Cardiac fibroblast (primary cell): ENCODE data around the gene ALG5.

ENCODE experiments used
- DNase-seq, 2 donors: peaks; one replicate each; pipeline versions ENCODE4 v3.0.0 to v3.0.0-alpha.2; 2010; ENCODE audit warnings: low read depth in 2 of 2
- H3K4me3 ChIP-seq, 2 donors: replicated peaks in 1 of 2; 1 replicate in 1 of 2; 2 replicates in 1 of 2; pipeline ENCODE4 v1.5.1; 2011; ENCODE audit warnings: low read depth in 2 of 2, low read length in 2 of 2, mild to moderate bottlenecking in 2 of 2, moderate library complexity in 1 of 2
- TF ChIP-seq, protein P1 (sequence below): IDR thresholded peaks from one replicate; pipeline ENCODE4 v1.5.1; 2011; ENCODE audit warnings: low read depth, mild to moderate bottlenecking, low read length, inconsistent platforms

ALG5 gene, protein sequence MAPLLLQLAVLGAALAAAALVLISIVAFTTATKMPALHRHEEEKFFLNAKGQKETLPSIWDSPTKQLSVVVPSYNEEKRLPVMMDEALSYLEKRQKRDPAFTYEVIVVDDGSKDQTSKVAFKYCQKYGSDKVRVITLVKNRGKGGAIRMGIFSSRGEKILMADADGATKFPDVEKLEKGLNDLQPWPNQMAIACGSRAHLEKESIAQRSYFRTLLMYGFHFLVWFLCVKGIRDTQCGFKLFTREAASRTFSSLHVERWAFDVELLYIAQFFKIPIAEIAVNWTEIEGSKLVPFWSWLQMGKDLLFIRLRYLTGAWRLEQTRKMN

GRCh38 chr13:36999054-36999714 lies at the start of gene ALG5:
Gene ALG5, minus strand, starts transcription at chr13:36999340. Its CDS starts 40 bp downstream, at chr13:36999300.
- peak; percentile 85 to 92 for DNase-seq

GRCh38 chr13:37047846-37048245 lies 48.7 kb upstream of the ALG5 start:
- TF ChIP-seq, protein P1, sequence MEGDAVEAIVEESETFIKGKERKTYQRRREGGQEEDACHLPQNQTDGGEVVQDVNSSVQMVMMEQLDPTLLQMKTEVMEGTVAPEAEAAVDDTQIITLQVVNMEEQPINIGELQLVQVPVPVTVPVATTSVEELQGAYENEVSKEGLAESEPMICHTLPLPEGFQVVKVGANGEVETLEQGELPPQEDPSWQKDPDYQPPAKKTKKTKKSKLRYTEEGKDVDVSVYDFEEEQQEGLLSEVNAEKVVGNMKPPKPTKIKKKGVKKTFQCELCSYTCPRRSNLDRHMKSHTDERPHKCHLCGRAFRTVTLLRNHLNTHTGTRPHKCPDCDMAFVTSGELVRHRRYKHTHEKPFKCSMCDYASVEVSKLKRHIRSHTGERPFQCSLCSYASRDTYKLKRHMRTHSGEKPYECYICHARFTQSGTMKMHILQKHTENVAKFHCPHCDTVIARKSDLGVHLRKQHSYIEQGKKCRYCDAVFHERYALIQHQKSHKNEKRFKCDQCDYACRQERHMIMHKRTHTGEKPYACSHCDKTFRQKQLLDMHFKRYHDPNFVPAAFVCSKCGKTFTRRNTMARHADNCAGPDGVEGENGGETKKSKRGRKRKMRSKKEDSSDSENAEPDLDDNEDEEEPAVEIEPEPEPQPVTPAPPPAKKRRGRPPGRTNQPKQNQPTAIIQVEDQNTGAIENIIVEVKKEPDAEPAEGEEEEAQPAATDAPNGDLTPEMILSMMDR: no peak
- DNase-seq: no peak
- no peak overlapping the region for H3K4me3 ChIP-seq

More at GRCh38 chr13:36999054-36999714, at the start of gene ALG5:
- peak within 1 kb of the TSS; percentile 89 to 97 for H3K4me3 ChIP-seq
- TF ChIP-seq, protein P1: peak; percentile 62

DNA sequence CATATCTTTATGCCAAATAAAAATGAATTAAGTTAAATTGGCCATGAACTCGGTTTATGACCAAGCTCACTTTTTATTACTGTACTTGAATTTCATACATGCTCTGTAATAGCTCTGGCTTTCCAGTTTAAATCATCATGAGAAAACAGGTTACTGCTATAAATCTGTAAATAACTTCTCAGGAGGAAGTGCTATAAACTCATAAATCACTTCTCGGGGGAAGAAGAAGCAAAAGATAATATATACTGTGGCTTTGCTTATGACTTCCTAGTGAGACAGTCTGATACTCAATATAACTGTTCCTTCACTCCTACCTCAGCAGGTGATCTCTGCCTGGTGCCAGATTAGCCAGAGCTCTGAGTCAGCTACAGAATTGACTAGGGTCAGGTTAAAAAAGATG lies 47.9 kb upstream of the ALG5 start:
- TF ChIP-seq, protein P1: no peak
- H3K4me3 ChIP-seq: no peak overlapping the region

DNA sequence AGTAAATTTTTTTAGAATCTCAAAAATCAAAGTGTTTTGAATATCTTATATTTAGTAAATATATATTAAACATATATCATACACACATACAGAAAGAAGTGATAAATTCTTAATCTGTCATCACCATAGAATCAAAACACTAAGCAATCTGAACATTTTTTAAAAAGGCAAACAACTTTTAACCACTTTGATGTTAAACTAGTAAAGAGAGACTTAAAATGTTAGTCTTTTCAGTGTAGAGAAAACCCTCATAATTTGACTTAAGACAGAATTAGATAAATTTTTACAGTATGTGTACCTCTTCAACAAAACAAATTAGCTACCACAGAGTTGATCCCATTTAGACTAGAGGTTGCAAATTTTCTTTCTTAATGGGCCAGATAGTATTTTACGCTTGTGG lies 46.9 kb upstream of the ALG5 start:
- no peak for DNase-seq
- no peak overlapping the region for H3K4me3 ChIP-seq
- TF ChIP-seq, protein P1: no peak

More for the DNA sequence above, 47.9 kb upstream of the ALG5 start:
- DNase-seq: no peak

DNA sequence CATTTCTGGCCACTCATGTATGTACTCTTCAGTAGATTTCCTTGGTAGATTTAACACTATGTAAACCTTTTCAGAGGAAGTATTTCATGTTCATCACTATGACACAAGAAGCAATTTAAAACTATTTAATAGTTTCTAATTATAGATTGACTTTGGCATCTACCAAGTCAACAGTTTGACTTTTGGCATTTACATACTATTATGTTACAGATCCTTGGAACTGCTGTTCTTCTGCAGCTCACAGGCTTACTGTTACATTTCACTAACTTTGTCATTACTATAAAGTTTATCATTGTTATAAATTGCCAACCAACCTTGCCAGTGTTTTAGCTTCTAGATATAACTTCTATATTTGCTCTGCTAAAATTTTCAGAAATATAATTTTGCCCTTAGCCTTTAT lies 41.6 kb upstream of the ALG5 start:
- no peak for DNase-seq
- TF ChIP-seq, protein P1: no peak
- no peak overlapping the region for H3K4me3 ChIP-seq

GRCh38 chr13:37039896-37040295 lies 40.8 kb upstream of the ALG5 start:
- no peak overlapping the region for H3K4me3 ChIP-seq
- TF ChIP-seq, protein P1: no peak
- DNase-seq: no peak
